ENCODE data around the gene SLC1A3.

SLC1A3 gene

DNA sequence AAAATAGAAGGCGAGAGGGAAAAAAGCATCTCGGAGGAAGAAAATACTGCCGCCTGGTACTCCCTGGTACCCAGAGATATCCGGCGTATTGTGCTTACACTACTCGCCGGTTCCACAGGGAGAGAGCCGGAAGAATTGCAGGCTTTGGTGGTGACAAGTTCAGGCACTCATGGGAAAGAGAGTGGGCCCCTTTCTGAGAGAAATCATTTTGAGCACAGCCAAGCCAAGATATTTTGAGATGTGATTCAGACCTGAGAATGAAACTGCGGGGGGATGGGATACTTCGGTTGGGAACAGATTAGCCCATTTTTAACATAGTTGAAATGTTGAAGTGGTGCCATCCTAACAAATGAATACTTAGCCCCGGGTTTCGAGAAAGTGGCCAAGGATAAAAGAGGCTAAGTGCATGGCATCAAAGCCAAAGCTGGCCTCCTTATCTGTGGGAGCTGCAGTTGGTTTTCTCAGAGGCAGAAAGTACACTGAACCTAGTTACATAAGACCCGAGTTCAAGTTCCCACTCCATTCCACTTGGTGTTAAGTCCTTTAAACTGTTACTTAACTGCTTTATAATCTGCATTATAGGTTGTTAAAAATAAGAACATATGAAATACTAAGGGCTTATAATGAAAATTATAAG, 62.7 kb downstream of the SLC1A3 start:
- H3K4me3 ChIP-seq (ENCODE audit: low read depth, low read length): no peak overlapping the region
- no peak for DNase-seq (ENCODE audit: low read depth)
- TF ChIP-seq, protein P1, sequence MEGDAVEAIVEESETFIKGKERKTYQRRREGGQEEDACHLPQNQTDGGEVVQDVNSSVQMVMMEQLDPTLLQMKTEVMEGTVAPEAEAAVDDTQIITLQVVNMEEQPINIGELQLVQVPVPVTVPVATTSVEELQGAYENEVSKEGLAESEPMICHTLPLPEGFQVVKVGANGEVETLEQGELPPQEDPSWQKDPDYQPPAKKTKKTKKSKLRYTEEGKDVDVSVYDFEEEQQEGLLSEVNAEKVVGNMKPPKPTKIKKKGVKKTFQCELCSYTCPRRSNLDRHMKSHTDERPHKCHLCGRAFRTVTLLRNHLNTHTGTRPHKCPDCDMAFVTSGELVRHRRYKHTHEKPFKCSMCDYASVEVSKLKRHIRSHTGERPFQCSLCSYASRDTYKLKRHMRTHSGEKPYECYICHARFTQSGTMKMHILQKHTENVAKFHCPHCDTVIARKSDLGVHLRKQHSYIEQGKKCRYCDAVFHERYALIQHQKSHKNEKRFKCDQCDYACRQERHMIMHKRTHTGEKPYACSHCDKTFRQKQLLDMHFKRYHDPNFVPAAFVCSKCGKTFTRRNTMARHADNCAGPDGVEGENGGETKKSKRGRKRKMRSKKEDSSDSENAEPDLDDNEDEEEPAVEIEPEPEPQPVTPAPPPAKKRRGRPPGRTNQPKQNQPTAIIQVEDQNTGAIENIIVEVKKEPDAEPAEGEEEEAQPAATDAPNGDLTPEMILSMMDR (IDR thresholded peaks at IDR 0.05; ENCODE audit: low read depth, low read length): no peak
- TF ChIP-seq MYC (IDR thresholded peaks at IDR 0.05; ENCODE audit: low read depth, low read length) (no peak), POLR2A (IDR thresholded peaks at IDR 0.05; ENCODE audit: extremely low read depth, insufficient read length) (no peak)
- TF ChIP-seq, protein P2, sequence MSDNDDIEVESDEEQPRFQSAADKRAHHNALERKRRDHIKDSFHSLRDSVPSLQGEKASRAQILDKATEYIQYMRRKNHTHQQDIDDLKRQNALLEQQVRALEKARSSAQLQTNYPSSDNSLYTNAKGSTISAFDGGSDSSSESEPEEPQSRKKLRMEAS (IDR thresholded peaks at IDR 0.05; ENCODE audit: low read depth, low read length): no peak

DNA sequence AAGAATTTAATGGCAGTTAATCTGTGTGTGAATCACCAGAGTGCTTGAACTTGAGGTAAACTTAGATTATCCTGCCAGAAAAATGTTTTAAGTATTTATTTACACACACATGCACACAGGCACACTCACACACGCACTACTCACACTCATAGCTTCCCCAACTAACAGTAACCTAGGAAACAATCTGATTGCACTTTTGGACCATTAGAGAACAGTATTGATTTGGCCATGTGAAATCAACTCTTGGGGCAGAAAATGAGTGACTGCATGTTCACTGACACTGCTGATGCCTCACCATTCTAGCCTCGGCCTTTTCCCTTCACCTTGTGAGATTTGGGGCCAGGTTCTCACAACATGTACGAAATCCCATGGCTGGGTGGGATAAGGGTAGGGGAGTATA, 64.1 kb downstream of the SLC1A3 start:
- TF ChIP-seq, protein P1 (IDR thresholded peaks at IDR 0.05; ENCODE audit: low read depth, low read length): no peak
- no peak for TF ChIP-seq MYC (IDR thresholded peaks at IDR 0.05; ENCODE audit: low read depth, low read length)
- H3K4me3 ChIP-seq (ENCODE audit: low read depth, low read length): no peak overlapping the region
- DNase-seq (ENCODE audit: low read depth): no peak

DNA sequence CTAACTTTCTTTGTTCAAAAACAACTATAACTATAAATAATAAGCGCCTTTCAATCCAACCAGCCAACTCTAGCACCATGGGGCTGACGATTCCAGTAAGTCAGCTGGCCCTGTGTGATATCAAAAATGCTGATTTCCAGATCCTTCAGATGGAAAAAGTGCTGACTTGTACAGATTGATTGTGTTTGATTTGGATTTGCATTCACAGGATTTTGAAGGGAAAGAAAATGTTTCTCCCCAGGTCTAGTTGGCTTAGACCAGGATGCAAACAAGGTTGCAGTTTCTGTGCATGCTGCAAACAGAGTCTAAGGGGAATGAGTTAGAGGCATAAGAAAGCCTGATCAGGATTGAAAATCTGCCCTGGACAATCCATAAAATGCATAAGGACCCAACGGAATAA, 68.9 kb downstream of the SLC1A3 start:
- DNase-seq (ENCODE audit: low read depth): no peak
- H3K4me3 ChIP-seq (ENCODE audit: low read depth, low read length): no peak overlapping the region
- TF ChIP-seq, protein P1 (IDR thresholded peaks at IDR 0.05; ENCODE audit: low read depth, low read length): no peak
- TF ChIP-seq POLR2A (IDR thresholded peaks at IDR 0.05; ENCODE audit: extremely low read depth, insufficient read length) (no peak), MYC (IDR thresholded peaks at IDR 0.05; ENCODE audit: low read depth, low read length) (no peak)
- TF ChIP-seq, protein P2 (IDR thresholded peaks at IDR 0.05; ENCODE audit: low read depth, low read length): no peak

DNA sequence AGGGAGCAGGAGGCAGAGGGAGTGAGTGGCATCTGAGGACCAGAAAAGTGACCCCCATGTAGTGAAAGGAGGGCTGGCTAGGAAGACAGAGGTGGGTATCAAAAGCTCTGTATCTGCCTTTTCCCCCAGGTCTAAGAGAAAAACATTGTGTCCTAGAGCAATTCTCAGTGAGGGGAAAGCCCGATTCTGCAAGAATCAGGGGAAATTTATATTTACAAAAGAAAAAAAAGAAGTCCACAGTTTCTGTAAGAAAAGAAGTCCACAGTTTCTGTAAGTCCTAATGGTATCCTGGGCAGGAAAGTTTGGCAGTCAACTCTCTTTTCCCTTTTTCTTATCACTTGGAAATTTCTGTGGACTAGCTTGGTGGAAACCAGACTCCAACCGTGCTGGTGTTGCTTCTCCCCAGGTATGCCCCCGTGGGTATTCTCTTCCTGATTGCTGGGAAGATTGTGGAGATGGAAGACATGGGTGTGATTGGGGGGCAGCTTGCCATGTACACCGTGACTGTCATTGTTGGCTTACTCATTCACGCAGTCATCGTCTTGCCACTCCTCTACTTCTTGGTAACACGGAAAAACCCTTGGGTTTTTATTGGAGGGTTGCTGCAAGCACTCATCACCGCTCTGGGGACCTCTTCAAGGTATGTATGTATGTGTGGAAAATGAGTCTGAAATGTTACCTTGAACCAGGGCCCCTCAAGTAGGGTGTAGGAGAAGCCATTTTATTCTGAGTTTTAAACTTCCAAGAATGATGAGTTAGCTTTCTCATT, 73.0 kb downstream of the SLC1A3 start:
- no peak overlapping the region for H3K4me3 ChIP-seq (ENCODE audit: low read depth, low read length)
- TF ChIP-seq MYC (IDR thresholded peaks at IDR 0.05; ENCODE audit: low read depth, low read length) (no peak), POLR2A (IDR thresholded peaks at IDR 0.05; ENCODE audit: extremely low read depth, insufficient read length) (no peak)
- TF ChIP-seq, protein P1 (IDR thresholded peaks at IDR 0.05; ENCODE audit: low read depth, low read length): no peak
- TF ChIP-seq, protein P2 (IDR thresholded peaks at IDR 0.05; ENCODE audit: low read depth, low read length): no peak
- no peak for DNase-seq (ENCODE audit: low read depth)

DNA sequence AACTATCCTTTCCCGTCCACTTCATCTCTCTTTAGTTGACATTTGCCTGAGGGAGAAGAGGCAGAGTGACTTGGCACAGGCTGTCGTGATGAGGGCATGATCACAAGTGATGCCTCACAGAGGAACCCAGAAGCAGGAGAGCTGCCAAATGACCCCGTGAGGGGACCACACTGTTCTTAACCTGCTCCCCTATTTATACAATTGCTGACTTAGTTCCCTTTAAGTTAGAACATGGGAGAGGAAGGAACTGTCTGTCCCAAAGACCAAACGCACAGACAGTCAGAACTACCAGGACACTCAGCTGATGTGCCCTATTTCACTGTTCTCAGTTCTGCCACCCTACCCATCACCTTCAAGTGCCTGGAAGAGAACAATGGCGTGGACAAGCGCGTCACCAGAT, 73.7 kb downstream of the SLC1A3 start:
- TF ChIP-seq POLR2A (IDR thresholded peaks at IDR 0.05; ENCODE audit: extremely low read depth, insufficient read length) (no peak), MYC (IDR thresholded peaks at IDR 0.05; ENCODE audit: low read depth, low read length) (no peak)
- TF ChIP-seq, protein P1 (IDR thresholded peaks at IDR 0.05; ENCODE audit: low read depth, low read length): no peak
- TF ChIP-seq, protein P2 (IDR thresholded peaks at IDR 0.05; ENCODE audit: low read depth, low read length): no peak
- no peak for DNase-seq (ENCODE audit: low read depth)
- no peak overlapping the region for H3K4me3 ChIP-seq (ENCODE audit: low read depth, low read length)

Measured in NB4 (cell line).